Breast epithelium (tissue), 3 donors: ENCODE measurements around the gene KIF1A.

Source experiments
- POLR2A ChIP-seq: fragments of 450-650 bp; IDR thresholded peaks from one replicate; pipeline ENCODE4 v1.6.1; 2016; ENCODE audit warnings: antibody characterized with exemption, mild to moderate bottlenecking, moderate library complexity
- POLR2AphosphoS5 ChIP-seq, 3 donors: sonication (generic); formaldehyde crosslinking; IDR thresholded peaks; one replicate each; pipeline ENCODE4 v1.6.1; 2017; ENCODE audit warnings: antibody characterized with exemption in 3 of 3
- TF ChIP-seq, protein P1 (sequence below), 3 donors: fragments of 450-650 bp; IDR thresholded peaks; one replicate each; pipeline ENCODE4 v1.5.1; 2016 to 2017; ENCODE audit warnings: antibody characterized with exemption in 3 of 3, mild to moderate bottlenecking in 3 of 3, moderate library complexity in 3 of 3

DNA sequence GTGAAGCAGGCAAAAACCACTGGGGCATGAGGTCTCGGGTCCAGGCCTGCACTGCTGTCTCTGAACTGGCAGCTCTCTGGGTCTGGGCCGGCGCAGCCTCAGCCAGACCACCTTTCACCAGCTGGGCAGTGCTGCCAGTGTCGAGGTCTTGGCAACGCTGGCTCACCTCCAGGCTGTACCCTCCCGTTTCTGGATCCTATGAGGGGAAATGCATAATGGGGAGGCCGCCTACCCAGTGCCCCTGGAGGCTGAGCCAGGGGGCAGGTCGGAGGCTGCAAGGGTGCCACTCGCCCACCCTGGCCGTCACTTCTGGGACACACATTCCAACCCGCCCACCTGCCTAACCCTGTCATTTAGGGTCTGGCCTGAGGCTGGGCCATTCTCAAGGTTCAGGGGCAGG is 24.6 kb downstream of the KIF1A start:
- TF ChIP-seq, protein P1, sequence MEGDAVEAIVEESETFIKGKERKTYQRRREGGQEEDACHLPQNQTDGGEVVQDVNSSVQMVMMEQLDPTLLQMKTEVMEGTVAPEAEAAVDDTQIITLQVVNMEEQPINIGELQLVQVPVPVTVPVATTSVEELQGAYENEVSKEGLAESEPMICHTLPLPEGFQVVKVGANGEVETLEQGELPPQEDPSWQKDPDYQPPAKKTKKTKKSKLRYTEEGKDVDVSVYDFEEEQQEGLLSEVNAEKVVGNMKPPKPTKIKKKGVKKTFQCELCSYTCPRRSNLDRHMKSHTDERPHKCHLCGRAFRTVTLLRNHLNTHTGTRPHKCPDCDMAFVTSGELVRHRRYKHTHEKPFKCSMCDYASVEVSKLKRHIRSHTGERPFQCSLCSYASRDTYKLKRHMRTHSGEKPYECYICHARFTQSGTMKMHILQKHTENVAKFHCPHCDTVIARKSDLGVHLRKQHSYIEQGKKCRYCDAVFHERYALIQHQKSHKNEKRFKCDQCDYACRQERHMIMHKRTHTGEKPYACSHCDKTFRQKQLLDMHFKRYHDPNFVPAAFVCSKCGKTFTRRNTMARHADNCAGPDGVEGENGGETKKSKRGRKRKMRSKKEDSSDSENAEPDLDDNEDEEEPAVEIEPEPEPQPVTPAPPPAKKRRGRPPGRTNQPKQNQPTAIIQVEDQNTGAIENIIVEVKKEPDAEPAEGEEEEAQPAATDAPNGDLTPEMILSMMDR (IDR thresholded peaks at IDR 0.05): no peak
- no peak for TF ChIP-seq POLR2A
- no peak for TF ChIP-seq POLR2AphosphoS5 (IDR thresholded peaks at IDR 0.05)
